Liver (tissue), 3 donors: ENCODE results near the gene TDRD6.

Source experiments
- CTCF ChIP-seq: fragments of 150-350 bp; IDR thresholded peaks from 2 replicates; pipeline ENCODE4 v1.5.1; 2017; ENCODE audit warnings: improper control_type of control experiment, low read depth, low read length; ENCODE audit not compliant: missing input control
- GABPA ChIP-seq, 2 donors: IDR thresholded peaks in 1 of 2; conservative IDR thresholded peaks in 1 of 2; 2 replicates each; pipeline ENCODE4 v1.6.1; 2016; ENCODE audit warnings: antibody characterized with exemption in 2 of 2, mild to moderate bottlenecking in 1 of 2, moderate library complexity in 1 of 2
- JUND ChIP-seq, 2 donors: IDR thresholded peaks; 2 replicates each; pipeline ENCODE4 v1.6.1; 2016; ENCODE audit warnings: antibody characterized with exemption in 2 of 2
- MAX ChIP-seq: IDR thresholded peaks from 2 replicates; pipeline ENCODE4 v1.6.1; 2016; ENCODE audit warnings: antibody characterized with exemption
- RAD21 ChIP-seq, 2 donors: IDR thresholded peaks; 2 replicates each; pipeline ENCODE4 v1.6.1; 2016; ENCODE audit warnings: antibody characterized with exemption in 2 of 2, mild to moderate bottlenecking in 2 of 2
- RXRA ChIP-seq, 2 donors: IDR thresholded peaks; 2 replicates each; pipeline ENCODE4 v1.6.1; 2017 to 2018; ENCODE audit warnings: antibody characterized with exemption in 2 of 2, mild to moderate bottlenecking in 1 of 2
- SP1 ChIP-seq: IDR thresholded peaks from 2 replicates; pipeline ENCODE4 v1.6.1; 2018; ENCODE audit warnings: antibody characterized with exemption, mild to moderate bottlenecking
- TAF1 ChIP-seq: conservative IDR thresholded peaks from 2 replicates; pipeline ENCODE4 v1.6.1; 2016; ENCODE audit warnings: antibody characterized with exemption, mild to moderate bottlenecking
- donor health status: healthy.
- donor health status: healthy.

- TF ChIP-seq JUND (IDR thresholded peaks at IDR 0.05) (no peak), RXRA (IDR thresholded peaks at IDR 0.05) (no peak), CTCF (no peak), MAX (no peak), RAD21 (IDR thresholded peaks at IDR 0.05) (no peak), GABPA (IDR thresholded peaks at IDR 0.05 in 1 of 2, conservative IDR thresholded peaks at IDR 0.05 in 1 of 2) (no peak), SP1 (no peak), TAF1 (no peak)
These were observed 54.2 kb downstream of the TDRD6 start for GRCh38 chr6:46741910-46742309.
